Spleen (tissue), 7 donors: ENCODE results near the gene TJP1.

ENCODE experiments used
- POLR2AphosphoS5 ChIP-seq, 3 donors: sonication (generic); formaldehyde crosslinking; IDR thresholded peaks; one replicate each; pipeline ENCODE4 v1.5.1; 2017; ENCODE audit warnings: antibody characterized with exemption in 3 of 3
- TF ChIP-seq, protein P1 (sequence below), 11 experiments: fragments of 200-600 bp in 7 of 11; fragments of 450-650 bp in 4 of 11; sonication (generic) in 4 of 11; IDR thresholded peaks in 8 of 11; conservative IDR thresholded peaks in 3 of 11; 1 replicate in 7 of 11; 2 replicates in 4 of 11; pipeline versions ENCODE4 v1.4.0 to v1.8.0; 2016 to 2021; ENCODE audit warnings: antibody characterized with exemption in 11 of 11, inconsistent platforms in 4 of 11, mild to moderate bottlenecking in 1 of 11
- donor health status: DM: no; HTN: no; CAD: no; lungs with moderate emphysema.
- donor health status: DM: no; HTN: no; CAD: no.
- donor health status: DM: no; HTN: no; CAD: no.

DNA sequence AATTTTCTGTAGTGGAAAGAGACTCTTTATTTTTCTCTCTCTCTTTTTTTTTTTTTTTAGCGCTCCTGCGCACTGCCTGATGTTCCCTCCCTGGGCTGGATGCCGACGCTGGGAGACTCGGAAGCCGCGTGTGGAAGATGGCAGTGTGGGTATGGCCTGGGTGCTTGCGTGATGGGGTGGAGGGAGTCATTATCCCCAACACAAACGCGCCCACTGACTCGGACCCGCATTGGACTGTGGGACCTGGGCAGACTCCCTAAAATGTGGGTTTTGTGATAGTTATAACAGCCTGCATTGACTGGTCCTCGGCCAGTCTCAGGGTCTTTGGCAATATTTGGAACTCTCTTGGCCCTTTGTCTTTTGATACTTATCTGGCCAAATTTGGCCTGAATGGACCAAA lies 157.9 kb downstream of the TJP1 start:
- TF ChIP-seq, protein P1, sequence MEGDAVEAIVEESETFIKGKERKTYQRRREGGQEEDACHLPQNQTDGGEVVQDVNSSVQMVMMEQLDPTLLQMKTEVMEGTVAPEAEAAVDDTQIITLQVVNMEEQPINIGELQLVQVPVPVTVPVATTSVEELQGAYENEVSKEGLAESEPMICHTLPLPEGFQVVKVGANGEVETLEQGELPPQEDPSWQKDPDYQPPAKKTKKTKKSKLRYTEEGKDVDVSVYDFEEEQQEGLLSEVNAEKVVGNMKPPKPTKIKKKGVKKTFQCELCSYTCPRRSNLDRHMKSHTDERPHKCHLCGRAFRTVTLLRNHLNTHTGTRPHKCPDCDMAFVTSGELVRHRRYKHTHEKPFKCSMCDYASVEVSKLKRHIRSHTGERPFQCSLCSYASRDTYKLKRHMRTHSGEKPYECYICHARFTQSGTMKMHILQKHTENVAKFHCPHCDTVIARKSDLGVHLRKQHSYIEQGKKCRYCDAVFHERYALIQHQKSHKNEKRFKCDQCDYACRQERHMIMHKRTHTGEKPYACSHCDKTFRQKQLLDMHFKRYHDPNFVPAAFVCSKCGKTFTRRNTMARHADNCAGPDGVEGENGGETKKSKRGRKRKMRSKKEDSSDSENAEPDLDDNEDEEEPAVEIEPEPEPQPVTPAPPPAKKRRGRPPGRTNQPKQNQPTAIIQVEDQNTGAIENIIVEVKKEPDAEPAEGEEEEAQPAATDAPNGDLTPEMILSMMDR (IDR thresholded peaks at IDR 0.05 in 8 of 11, conservative IDR thresholded peaks at IDR 0.05 in 3 of 11) = no peak
- TF ChIP-seq POLR2AphosphoS5 (IDR thresholded peaks at IDR 0.05) = no peak
